ENCODE data around the gene KRT222.
A peak's percentile ranks its signal among the peaks of the same experiment; 100 is the strongest.

KRT222 gene

DNA sequence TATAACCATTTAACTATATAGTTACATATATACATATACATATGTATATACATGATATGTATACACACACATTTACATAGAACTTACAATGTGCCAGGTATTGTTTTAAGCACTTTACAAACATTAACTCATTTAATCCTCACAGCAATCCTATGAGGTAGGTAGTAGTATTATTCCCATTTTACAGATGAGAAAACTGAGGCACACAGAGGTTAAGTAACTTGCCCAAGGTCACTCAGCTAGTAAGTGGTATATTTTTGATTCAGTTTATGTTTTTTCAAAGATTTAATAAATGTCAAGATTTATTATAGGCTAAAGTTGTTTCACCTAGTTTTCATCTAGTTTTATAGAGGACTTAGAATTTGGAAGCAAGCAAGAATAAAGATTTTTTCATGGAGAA lies 6.6 kb downstream of the KRT222 start:
- DNase-seq (ENCODE audit: low read depth), result no peak

DNA sequence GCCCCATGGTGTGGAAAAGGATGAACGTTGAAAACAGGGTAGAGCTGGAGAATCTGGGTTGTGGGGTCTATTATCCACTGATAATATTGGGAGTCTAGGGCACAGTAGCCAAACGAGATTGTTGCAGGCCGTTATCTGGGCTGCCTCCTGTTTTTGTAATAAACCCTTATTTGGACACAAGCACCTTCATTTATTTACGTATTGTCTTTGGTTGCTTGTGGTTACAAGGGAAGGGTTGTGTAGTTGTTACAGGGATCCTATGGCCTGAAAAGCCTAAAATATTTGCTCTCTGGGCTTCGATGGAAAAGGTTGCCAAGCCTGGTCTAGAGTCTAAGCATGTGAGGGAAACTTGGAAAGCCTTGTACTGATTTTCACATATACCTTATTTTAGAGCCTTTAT lies 13.0 kb downstream of the KRT222 start:
- DNase-seq (ENCODE audit: low read depth), result no peak

DNA sequence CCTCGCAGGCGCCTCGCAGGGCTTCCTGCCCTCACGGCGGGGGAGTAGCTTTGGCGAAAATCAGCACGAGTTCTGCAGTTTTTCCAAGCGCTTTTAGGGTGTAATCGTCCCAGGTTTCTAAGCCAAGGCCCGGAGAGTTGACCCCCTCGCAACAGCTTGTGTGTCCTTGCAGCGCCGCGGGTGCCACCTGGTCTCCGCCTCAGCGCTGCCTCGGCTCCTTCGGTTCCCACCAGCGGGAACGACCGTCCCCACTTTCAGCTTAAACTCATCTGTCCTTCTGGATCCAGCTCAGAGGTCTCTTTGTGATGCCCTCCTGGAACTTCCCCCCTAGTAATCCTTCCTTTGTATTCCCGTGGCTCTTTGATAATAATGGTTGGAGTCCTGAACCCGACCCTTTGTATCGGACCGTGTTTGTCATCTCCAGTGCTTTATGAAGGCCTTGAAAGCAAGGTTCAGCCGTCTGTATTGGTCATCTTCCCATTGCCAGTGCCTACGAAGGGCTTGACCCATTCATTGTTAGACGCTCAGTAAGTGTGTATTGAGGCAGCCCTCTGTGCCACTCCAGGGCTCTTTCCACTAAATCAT lies 16.5 kb downstream of the KRT222 start:
- peak; percentile 6 for DNase-seq (ENCODE audit: low read depth)

DNA sequence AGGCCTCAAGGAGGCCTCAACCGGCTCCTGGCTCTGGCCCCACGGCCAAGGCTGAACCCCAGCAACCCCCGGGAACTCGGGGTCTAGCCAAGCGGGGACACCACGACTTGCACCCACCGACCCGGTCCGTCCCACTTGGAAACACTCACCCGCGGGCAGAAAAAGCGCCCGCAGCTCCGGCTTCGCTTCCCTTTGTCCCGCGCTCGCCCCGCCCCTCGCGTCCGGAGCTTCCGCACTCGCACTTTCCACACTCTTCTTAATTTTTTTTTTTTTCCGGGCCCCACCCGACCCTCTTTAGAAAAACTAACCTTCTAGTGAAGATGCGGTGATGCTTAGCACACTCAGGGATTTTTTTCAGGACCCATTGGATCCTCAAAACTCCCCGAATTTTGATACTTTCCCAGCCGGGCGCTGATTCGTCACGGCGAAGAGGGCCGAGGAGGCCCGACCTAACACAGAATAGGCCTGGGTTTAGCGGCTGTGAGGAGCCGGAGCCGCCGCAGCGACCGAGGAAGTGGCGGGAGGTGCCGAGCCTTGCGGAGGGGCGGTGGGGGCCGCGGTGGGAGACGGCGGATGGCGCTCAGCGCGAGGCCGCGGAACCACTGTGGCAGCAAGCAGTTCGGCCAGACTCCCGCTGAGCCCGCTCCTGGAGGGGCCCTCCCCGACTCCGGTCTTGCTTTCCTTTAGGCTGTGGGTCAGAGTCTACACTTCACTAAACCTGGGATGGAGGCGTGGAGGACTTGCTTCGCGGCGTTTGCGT lies 17.2 kb downstream of the KRT222 start, which contains the start of gene SMARCE1:
Gene SMARCE1 (minus strand): TSS at position 195 of the 760 bp plus-strand sequence. CDS start 2,016 bp downstream, outside the sequence.
- peak; percentile 51 for DNase-seq (ENCODE audit: low read depth)

DNA sequence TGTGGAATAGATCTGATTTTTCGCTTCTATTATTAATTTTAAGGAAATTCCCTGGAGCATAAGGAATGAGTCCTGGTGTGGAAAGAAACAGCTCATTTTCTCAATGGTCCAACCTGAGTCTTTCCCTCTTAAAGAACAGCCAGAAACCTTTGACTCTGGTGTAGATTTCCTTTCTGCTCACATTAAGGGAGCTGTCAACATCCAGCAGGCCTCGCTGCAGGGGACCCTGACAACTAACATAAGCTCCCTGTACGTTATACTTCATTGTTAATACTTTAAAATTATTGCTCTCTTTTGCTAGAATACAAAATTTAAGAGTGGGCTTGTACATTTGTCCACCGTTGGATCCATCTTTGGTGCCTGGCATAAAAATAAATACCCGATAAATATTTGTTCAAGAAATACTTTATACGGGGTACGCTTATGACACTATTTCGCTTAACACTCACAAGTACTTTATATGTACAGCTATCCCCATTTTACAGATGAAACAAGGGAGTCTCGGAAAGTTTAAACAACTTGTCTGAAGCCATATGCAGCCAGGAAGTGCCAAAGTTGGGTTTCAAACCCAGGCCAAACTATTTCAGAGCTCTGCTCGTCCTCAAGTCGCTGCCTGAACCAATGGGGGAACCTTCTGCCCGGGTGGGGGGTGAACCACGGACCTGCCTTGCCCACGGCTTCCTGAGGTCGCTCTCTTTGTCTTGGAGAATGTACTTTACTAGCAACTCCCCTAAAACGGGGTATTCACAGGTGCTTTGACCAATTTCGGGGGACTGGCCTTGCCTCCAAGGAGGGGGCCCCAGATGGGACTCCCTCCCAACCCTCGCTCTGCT lies 18.0 kb downstream of the KRT222 start:
- DNase-seq (ENCODE audit: low read depth), result no peak

DNA sequence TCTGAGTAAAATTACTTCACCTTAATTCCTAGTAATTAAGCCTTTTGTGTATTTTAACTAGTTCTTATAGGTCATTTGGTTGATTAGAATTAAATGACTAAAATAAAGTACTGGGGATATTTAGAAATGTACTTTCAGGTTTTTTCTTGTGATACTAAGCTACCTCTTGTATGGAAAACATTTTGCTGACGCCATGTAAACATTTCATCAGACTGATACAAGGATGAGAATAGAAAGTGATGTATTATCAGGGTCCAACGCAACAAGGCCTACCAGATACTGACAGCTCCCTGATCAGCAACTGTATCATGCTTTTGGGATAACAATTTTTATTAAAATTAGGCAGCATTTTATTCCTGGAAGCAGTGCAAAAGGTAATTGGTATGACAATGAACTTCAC lies 19.0 kb downstream of the KRT222 start:
- DNase-seq (ENCODE audit: low read depth), result no peak

DNA sequence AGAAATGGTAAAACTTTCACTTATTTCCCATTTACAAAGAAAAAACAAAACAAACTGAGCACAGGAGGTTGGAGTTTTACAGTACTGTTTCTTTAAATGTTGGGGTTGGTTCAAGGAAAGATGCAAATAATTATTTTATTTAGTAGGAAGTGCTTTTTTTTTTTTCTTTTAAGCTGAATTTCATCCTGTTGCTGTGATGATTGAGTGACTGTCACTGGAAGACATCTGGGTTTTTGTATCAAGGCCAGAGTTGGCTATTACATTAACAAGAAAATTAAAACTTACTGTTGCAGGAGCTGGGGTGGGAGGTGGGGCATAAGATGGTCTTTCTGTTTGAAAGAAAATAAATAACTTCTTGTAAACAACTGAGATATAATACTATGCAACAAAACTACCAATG lies 19.7 kb downstream of the KRT222 start:
- no peak for DNase-seq (ENCODE audit: low read depth)

DNA sequence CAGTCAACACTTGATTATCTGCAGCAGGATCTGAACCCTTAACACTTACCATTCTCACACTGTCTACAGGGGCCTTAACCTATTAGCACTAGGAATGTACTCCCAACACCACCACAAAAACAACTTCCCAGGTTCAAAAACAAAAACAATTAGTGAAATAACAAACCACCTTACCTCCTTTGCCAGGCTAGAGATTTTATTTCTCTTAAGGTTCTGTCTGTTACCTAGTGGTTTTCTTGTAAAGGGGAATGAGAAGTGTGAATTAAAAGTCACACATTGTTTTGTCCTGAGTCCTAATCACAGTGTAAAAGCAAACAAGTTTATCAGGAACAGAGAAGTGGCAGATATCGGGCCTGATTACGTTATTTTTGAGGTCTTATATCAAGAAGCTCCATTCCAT lies 27.0 kb downstream of the KRT222 start:
- no peak for DNase-seq (ENCODE audit: low read depth)

DNA sequence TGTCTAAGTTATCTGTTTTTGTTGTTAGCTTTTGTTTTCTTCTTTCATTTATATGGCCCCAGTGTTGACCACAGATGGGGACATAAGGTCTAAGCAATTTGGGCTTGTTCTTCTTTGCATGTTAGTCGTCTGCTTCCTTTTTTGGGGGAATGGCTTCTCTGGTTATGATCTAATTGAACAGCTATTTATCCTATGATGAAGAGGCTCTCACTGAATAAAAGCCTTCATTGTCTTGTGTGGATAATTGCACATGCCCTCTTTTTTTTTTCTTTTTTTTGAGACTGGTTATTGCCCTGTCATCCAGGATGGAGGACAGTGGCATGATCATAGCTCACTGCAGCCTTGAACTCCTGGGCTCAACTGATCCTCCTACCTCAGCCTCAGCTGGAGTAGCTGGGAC lies 31.1 kb downstream of the KRT222 start:
- no peak for DNase-seq (ENCODE audit: low read depth)

DNA sequence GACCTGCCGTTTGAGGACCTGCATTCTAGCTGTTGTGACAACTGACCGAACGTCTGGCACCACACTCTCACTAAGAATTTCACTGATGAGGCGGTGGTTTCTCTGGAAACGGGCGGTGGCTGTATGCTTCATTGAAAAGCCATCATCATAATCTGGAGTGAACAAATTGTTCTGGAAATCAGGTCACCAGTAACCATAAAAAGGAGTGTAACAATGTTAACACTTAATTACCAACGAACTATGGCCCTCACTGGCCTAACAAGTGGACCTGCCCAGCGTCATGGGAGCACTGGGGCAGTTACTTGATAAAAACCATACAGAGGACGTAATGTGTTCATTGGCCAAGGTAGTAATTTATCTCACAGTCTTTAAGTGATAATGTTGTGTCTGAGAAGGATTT lies 32.8 kb downstream of the KRT222 start:
- DNase-seq (ENCODE audit: low read depth), result no peak

DNA sequence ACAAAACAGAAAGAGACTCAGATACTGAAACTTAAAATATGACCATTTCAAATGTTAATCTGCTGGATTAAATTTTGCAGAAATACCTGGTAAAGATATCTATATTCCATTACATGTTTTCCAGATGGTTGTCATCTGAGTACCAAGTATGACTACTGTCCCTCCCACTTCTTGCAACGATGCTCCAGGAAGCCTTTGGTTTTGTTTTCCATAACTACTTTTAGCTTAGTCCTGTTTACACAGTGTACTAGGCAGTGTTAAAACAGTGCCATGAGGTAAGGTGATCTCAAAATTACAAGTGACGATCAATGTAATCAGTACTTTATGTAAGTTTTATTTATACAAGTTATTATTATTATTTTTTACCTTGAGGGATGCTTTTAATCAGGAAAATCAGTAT lies 35.1 kb downstream of the KRT222 start:
- no peak for DNase-seq (ENCODE audit: low read depth)

DNA sequence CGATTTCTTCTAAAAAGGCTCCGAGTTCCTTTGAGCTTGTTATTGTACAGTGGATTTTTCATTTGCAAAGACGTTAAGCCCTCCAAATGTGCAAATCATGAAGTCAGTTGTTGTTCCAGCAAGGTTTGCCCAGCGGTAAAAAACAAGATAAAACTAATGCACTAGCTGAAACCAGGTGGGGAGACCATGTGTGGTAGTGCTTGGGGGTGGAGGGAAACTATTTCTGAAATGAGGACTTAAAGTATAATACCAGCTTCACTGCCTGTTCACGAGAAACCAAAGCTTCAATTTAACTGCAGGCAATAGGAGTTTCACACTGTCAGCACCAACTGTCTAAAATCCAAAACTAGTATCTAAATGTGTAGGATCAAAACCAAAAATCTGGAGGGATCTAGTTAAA lies 39.7 kb downstream of the KRT222 start:
- no peak for DNase-seq (ENCODE audit: low read depth)

DNA sequence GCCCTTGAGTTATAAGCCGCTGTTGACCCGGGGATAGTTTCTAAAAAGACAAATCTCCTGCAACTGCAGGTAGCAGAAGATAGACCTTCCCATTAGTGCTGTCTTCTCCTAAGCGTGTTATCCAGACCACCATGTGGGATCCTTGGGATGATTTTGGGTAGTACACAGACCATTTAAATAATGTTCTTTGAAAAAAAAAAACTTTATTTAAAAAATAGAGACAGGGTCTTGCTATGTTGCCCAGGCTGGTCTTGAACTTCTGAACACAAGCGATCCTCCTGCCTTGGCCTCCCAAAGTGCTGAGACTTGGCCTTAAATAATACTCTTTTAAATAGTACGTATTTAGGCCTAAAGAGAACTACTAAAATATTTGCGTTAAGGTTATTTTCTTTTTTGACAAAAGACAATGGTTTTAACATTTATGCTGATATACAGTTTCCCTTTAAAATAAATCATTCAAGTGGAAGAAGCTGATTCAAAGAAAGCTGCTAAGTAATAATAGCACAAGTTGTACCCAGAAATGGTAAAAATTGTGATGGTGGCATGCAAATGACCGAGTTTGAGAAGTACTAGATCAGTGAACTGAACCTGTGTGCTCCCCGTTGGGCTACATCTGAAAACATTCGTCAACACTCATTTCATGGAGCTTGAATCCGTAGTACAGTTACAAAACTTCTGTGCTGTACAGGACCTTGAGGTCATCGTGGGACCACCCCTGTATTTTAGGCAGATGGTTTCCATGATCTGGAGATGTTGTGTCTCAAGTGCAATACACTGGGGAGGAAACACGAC lies 41.4 kb downstream of the KRT222 start:
- no peak for DNase-seq (ENCODE audit: low read depth)

DNA sequence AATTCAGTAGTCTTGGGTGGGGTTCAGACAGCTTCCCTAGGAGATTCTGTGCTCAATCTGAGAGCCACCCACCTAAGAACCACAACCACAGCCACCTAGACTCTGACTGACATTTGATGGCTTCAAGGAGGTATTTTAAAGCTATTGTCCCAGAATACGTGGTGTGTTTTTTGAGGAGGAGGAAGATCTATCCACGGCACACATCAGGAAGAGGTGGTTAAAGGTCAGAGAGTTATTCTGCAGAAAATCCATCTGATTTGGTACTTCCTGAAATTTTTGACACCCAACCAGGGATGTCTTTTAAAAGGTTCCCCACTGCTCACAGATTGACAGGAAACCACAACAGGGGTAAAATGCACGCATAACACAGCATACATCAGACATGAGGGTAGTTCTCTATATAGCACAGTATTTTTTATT lies 42.5 kb downstream of the KRT222 start:
- DNase-seq (ENCODE audit: low read depth), result no peak

DNA sequence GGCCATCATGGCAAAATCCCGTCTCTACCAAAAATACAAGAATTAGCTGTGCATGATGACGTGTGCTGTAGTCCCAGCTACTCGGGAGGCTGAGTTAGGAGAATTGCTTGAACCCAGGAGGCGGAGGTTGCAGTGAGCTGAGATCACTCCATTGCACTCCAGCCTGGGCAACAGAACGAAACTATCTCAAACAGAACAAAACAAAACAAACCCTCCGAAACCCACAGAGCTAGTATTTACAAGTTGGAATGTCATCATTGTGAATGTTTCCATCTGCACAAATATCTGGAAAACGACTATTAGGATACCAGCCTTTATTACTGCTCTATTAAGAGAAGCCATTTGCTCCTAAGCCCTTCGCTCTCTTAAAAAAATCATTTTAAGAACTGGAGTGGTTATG lies 43.4 kb downstream of the KRT222 start:
- no peak for DNase-seq (ENCODE audit: low read depth)

DNA sequence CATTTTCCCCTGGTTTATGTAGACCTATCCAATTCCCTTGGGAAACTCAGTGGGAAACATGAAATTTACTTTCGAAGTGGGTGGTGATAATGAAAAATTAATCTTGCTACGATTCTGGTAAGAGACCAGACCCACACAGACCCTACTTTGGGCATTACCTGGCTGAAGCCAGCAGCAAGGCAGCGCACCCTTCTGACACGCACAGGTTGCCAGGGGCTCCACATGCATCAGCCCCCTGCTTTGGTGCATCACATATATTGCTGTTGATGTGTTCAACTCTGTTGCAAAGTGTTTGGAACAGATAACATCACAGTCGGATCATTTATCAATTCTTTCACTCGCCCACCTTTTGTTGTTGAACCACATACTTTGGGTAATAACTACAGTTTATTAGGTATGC lies 44.0 kb downstream of the KRT222 start:
- DNase-seq (ENCODE audit: low read depth), result no peak

DNA sequence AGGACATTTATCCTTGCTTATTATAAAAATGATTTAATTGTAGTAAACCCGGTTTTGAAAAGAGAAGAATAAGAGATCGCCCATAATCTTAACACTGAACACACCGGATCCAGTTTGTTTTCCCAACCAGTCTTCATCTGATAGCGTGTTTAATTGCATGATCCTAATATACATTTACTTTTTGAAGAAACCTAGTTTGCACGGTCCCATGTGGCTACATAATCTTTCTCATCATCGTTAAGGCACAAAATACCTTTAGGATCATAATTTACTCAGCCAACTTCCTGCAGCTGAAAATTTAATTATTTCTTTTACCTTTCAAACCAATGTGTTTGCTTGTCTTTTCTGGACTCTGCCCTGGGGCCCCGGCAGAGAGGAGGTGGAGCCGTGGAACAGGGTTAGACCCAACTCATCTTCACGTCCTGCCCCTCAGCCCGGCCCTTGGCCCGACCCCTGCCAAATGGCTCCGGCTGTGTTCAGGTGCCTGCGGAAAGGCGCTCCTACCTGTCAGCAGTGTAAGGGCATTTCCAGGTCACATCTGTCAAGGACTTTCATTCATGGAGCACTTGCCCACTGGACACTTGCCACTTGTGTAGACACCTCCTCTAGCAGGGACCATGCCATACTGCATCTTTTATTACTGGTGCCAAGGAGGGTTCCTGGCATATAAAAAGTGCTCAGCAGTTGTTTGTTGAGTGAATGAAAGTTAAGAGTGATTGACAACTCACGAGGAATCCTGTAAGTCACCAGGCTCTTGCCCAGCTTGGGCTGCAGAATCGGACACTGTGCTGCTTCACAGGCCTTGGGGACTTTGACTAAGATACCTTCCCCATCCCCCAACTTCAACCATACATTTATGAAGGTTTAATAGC lies 46.0 kb downstream of the KRT222 start:
- no peak for DNase-seq (ENCODE audit: low read depth)

DNA sequence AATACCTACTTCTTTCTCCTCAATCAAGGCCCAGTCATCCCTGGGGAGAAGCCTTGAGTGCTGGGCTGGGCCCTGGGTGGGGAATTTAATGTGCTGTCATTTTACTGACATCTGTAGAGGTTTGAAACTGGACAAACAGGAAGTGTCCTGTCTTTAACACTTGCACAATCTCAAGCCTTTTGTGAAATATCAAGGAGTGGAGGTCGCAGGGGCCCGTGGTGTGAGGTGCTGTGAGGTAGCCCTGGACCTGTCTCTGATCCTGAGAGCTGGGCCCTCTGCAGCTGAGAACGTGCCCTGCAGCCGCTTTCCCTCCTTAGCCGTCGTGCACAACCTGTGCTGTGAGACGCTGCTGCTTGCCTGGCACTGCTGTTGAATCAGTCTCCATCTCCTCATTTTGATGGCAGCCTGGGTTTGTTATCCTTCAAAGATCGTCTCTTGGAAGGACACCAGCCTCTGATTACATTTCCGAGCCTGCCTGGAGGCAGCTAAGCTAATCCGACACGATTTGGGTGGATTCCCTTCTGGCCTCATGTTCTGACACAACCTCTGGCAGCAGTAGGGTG lies 47.2 kb downstream of the KRT222 start:
- no peak for DNase-seq (ENCODE audit: low read depth)

DNA sequence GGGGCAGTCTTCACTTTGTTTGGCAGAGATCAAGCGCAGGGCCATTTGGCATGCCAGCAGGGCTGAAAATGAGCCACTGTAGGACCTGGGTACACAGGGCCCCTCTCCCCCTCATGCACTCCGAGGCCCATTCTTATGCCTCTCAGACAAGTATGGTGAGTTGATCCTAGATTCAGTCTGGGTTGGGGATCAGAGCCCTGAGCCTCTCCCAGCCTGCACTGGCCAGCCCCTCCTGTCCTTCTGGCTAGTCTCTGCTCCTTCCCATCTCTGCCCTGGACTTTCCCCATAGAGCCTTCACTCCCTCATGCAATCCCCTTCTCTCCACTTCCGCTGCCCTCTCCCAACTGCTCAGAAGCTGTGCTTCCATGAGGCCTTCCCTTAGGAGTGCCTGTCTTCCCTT lies 48.4 kb downstream of the KRT222 start:
- DNase-seq (ENCODE audit: low read depth), result no peak

DNA sequence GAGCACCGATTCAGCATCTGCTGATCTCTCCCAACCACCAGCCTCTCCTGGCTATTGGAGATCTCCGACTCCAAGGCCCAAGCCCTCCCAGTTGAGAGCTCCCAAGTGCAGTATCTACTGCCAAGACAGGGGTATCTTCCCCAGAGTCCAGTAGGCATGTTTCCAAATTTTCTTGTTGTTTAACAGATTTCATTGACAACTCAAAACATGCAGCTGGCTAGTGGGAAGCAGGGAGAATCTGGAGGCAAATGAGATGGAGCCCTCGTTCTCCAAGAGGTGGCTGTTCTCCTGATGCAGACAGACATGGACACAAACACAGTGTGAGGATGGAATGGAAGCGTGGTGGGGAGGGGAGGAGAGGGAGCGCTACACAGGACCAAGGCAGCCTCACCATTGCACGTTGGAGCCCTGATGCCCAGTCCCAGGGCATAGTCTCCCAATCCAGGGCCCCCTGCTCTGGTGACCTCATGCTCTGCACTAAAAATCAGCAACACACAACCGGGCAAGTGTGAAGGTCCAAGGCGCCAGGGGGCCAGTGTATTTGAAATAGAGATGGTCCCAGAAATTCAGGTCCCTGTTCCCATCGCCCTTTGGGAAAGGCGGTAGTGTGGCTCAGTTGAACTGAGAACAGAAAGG lies 49.0 kb downstream of the KRT222 start:
- no peak for DNase-seq (ENCODE audit: low read depth)

Measured in stromal cell of bone marrow (primary cell).